Heart right ventricle (tissue), 16 donors: ENCODE data around the gene CGN. TPM values are rescaled to one million over a fixed set of nuclear protein-coding genes. Genes with fewer than 3 reads are reported as not detected.

Experiments used
- ATAC-seq, 8 donors: fragments of 200-7000 bp; cut with Tn5 transposase; one replicate each; pipeline ENCODE4 v1.9.1; 2020; ENCODE audit warnings: mild to moderate bottlenecking in 8 of 8, moderate library complexity in 8 of 8, moderate number of reproducible peaks in 1 of 8
- DNase-seq, 2 donors: peaks; one replicate each; pipeline ENCODE4 v3.0.0-alpha.2; 2020
- H3K27ac ChIP-seq, 10 donors: fragments of 200-600 bp; sonication (generic) in 2 of 10; one replicate each; pipeline versions ENCODE4 v1.5.0 to v1.8.0; 2020 to 2022; ENCODE audit warnings: mild to moderate bottlenecking in 3 of 10
- H3K27me3 ChIP-seq, 7 donors: fragments of 200-600 bp; one replicate each; pipeline ENCODE4 v1.8.0; 2021 to 2022; ENCODE audit warnings: mild to moderate bottlenecking in 2 of 7
- H3K36me3 ChIP-seq, 9 donors: fragments of 200-600 bp; sonication (generic) in 1 of 9; one replicate each; pipeline versions ENCODE4 v1.5.0 to v1.8.0; 2020 to 2022; ENCODE audit warnings: mild to moderate bottlenecking in 2 of 9
- H3K4me1 ChIP-seq, 9 donors: fragments of 200-600 bp; sonication (generic) in 1 of 9; one replicate each; pipeline versions ENCODE4 v1.5.0 to v1.8.0; 2020 to 2022; ENCODE audit warnings: mild to moderate bottlenecking in 4 of 9
- H3K4me3 ChIP-seq, 10 donors: fragments of 200-600 bp; sonication (generic) in 2 of 10; one replicate each; pipeline versions ENCODE4 v1.5.0 to v1.8.0; 2020 to 2022; ENCODE audit warnings: mild to moderate bottlenecking in 7 of 10, moderate library complexity in 2 of 10
- H3K9me3 ChIP-seq, 11 donors: fragments of 200-600 bp in 10 of 11; sonication (generic) in 2 of 11; one replicate each; pipeline versions ENCODE4 v1.5.0 to v1.8.0; 2013 to 2022; ENCODE audit warnings: mild to moderate bottlenecking in 2 of 11, control low read depth in 1 of 11, moderate library complexity in 1 of 11
- CTCF ChIP-seq, 9 donors: fragments of 200-600 bp; sonication (generic) in 2 of 9; IDR thresholded peaks; one replicate each; pipeline versions ENCODE4 v1.5.0 to v1.8.0; 2021 to 2022; ENCODE audit warnings: antibody characterized with exemption in 9 of 9, mild to moderate bottlenecking in 5 of 9, moderate library complexity in 1 of 9
- WGBS, 2 donors: extraction: QIAGEN DNeasy Blood & Tissue Kit; methylation state at CpG; one replicate each; pipeline ENCODE4 v1.1.7; 2013; ENCODE audit warnings: inconsistent platforms in 1 of 2; 5-methylcytosine and 5-hydroxymethylcytosine counted together
- intact Hi-C, 10 donors: fragments of 100-400 bp; cut with DNase I; formaldehyde crosslinking; loops; one replicate each; pipeline versions ENCODE4 v1.11.1 to v1.14.2; 2022
- polyA plus RNA-seq, 2 donors: library from polyadenylated mRNA; stranded (reverse); fragments of 200-250 nt; gene quantifications; one replicate each; pipeline ENCODE4 v1.2.3, GENCODE V29; 2013
- total RNA-seq, 10 donors: library from RNA; stranded (reverse); fragmentation: NEBNext Ultra II Directional in 3 of 10; extraction: Animal tissue kit (Norgen Biotek cat#: 25700) in 3 of 10; gene quantifications; one replicate each; pipeline versions ENCODE4 v1.2.1 to v1.2.4, GENCODE V29; 2021 to 2023
- donor health status: Arrhythmogenic right ventricular cardiomyopathy.
- donor health status: ischemic (EF 13 %, LVEDD 7.1; RV severe dilation, severe dysfunction).
- donor health status: healthy with polysubstance abuse.
- donor health status: DM: no; HTN: yes; CAD: no.
- donor health status: DM: no; HTN: no; CAD: no.
- donor health status: ischemic (EF 25% LVEDD 6.9; RV normal size, moderate dysfunction).
- donor health status: ischemic (EF 25% LVEDD 5.7; RV mildly dilated, moderate dysfunction).
- donor health status: healthy.
- donor health status: DM: yes; HTN: yes; CAD: no.
- donor health status: Ischemic cardiomyopathy.
- donor health status: ischemic (EF 35%, LVEDD 5.7; RV mildly dilated, moderate dysfunction).
- donor health status: nonischemic (EF 11% LVEDD 7.7; RV severe dilation, severe dysfunction).
- donor health status: DM: yes; HTN: yes; CAD: no.
- donor health status: PGD.
- donor health status: ischemic (EF 29% LVEDD 5.4; RV normal size, mild dysfunction).
- donor health status: nonischemic (EF 23%, LVEDD 6.1; RV moderate dilation, normal function).

The CGN gene
- total and polyA plus RNA-seq, 12 donors, result 0.07 to 0.73 (median 0.27) TPM; not detected in 3

GRCh38 chr1:151493042-151493441 is 18.1 kb upstream of the CGN start:
- Histone ChIP-seq H3K4me3 (no peak overlapping the region), H3K9me3 (no peaks in the 10 kb centered on the region), H3K27me3 (peaks cover 0 to 4% (median 0%) of the 10 kb centered on the region in 7 donors), H3K27ac (no peak overlapping the region), H3K4me1 (peaks cover 0 to 8% (median 0%) of the 10 kb centered on the region in 9 donors), H3K36me3 (no peaks in the 10 kb centered on the region)
- WGBS, 2 donors, result 76 to 88% methylated on average over 3 of the region's 3 CpGs
- DNase-seq (no peak), ATAC-seq (no peak)
- TF ChIP-seq CTCF (IDR thresholded peaks at IDR 0.05), result no peak
- intact Hi-C loops, result no loop called here

GRCh38 chr1:151494741-151495281 is 16.4 kb upstream of the CGN start:
- no peak for TF ChIP-seq CTCF (IDR thresholded peaks at IDR 0.05)
- intact Hi-C loops, result no loop called here
- WGBS, 2 donors, result 0 to 44% methylated on average over 1 of the region's 1 CpG
- H3K27ac ChIP-seq, result no peak overlapping the region
- H3K27me3 ChIP-seq, result no peaks in the 10 kb centered on the region
- H3K4me1 ChIP-seq, result peaks cover 0 to 8% (median 0%) of the 10 kb centered on the region in 9 donors
- no peaks in the 10 kb centered on the region for H3K36me3 ChIP-seq
- ATAC-seq (peak in 3 of 8 donors; percentile 25 to 57 (median 53)), DNase-seq (no peak)
- no peak overlapping the region for H3K4me3 ChIP-seq
- no peaks in the 10 kb centered on the region for H3K9me3 ChIP-seq

DNA sequence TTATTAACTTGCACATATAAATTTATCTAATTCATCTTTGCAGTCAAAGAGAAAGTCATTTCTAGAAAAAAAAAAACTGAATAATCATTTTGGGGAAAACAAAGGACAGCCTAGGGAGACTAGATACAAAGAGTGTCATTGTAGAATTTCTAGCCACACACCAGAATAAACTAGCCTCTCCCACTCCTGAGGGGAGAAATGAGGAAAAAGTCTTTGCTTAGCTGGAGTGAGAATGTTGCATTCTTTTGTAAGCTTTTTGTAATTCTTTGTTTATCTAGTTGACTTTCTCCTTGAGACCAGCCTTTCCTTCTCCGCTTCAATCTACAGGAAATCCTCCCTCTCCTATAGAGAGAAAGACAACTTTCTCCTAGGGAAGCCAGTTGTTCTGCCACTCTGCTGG is 15.9 kb upstream of the CGN start:
- Histone ChIP-seq H3K27me3 (no peaks in the 10 kb centered on the region), H3K4me1 (peaks cover 0 to 8% (median 0%) of the 10 kb centered on the region in 9 donors), H3K27ac (no peak overlapping the region), H3K36me3 (no peaks in the 10 kb centered on the region), H3K9me3 (no peaks in the 10 kb centered on the region), H3K4me3 (no peak overlapping the region)
- no peak for TF ChIP-seq CTCF (IDR thresholded peaks at IDR 0.05)
- 56 to 69% methylated on average over 1 of the region's 1 CpG for WGBS, 2 donors
- ATAC-seq (no peak), DNase-seq (no peak)
- intact Hi-C loops, result no loop called here

- Histone ChIP-seq H3K27ac (no peak overlapping the region), H3K4me1 (peaks cover 0 to 8% (median 0%) of the 10 kb centered on the region in 9 donors), H3K36me3 (no peaks in the 10 kb centered on the region), H3K9me3 (no peaks in the 10 kb centered on the region), H3K27me3 (no peaks in the 10 kb centered on the region), H3K4me3 (no peak overlapping the region)
- no peak for TF ChIP-seq CTCF (IDR thresholded peaks at IDR 0.05)
- 94 to 95% methylated on average over 5 of the region's 5 CpGs for WGBS, 2 donors
- no peak for DNase-seq
- ATAC-seq, result no peak
- intact Hi-C loops, result no loop called here
Observed at GRCh38 chr1:151499365-151499764, 11.8 kb upstream of the CGN start.
